Measurements from ENCODE around the gene ADAMTSL1. TPM values are rescaled to one million over a fixed set of nuclear protein-coding genes. Genes with fewer than 3 reads are reported as not detected.

Gene ADAMTSL1
- total and polyA plus RNA-seq, 5 donors from 2014 or later = not detected

GRCh38 chr9:18810581-18810980 is 336.6 kb downstream of the ADAMTSL1 start:
- no peaks in the 10 kb centered on the region for H3K9me3 ChIP-seq (ENCODE audit: control insufficient read depth in 2 of 2, low read length in 2 of 2)
- Mint-ChIP-seq H3K27me3 (peaks cover 4% of the 10 kb centered on the region), H3K4me1 (no peaks in the 10 kb centered on the region), H3K4me3 (no peak overlapping the region), H3K9me3 (peaks cover 0 to 2% (median 0%) of the 10 kb centered on the region in 7 donors), H3K36me3 (no peaks in the 10 kb centered on the region), H3K27ac (no peak overlapping the region)
- no peaks in the 10 kb centered on the region for H3K27me3 ChIP-seq (ENCODE audit: control insufficient read depth, insufficient read depth, low read length)
- no peak overlapping the region for H3K27ac ChIP-seq (ENCODE audit: insufficient read depth, low read length, poor library complexity, severe bottlenecking)
- DNase-seq (no peak), ATAC-seq (ENCODE audit: low read depth in 2 of 2) (no peak)
- H3K4me3 ChIP-seq (ENCODE audit: low read depth, low read length) = no peak overlapping the region
- H3K4me1 ChIP-seq (ENCODE audit: control insufficient read depth, insufficient read depth, low read length, poor library complexity, severe bottlenecking) = no peaks in the 10 kb centered on the region
- no peaks in the 10 kb centered on the region for H3K36me3 ChIP-seq (ENCODE audit: control insufficient read depth, insufficient read depth, low read length)

- Histone ChIP-seq H3K27ac (ENCODE audit: insufficient read depth, low read length, poor library complexity, severe bottlenecking) (no peak overlapping the region), H3K9me3 (ENCODE audit: control insufficient read depth in 2 of 2, low read length in 2 of 2) (no peaks in the 10 kb centered on the region), H3K4me3 (ENCODE audit: low read depth, low read length) (no peak overlapping the region), H3K27me3 (ENCODE audit: control insufficient read depth, insufficient read depth, low read length) (no peaks in the 10 kb centered on the region), H3K4me1 (ENCODE audit: control insufficient read depth, insufficient read depth, low read length, poor library complexity, severe bottlenecking) (no peaks in the 10 kb centered on the region), H3K36me3 (ENCODE audit: control insufficient read depth, insufficient read depth, low read length) (no peaks in the 10 kb centered on the region)
- H3K9me3 Mint-ChIP-seq = peaks cover 0 to 2% (median 0%) of the 10 kb centered on the region in 7 donors
- H3K36me3 Mint-ChIP-seq = no peaks in the 10 kb centered on the region
- H3K4me3 Mint-ChIP-seq = no peak overlapping the region
- no peaks in the 10 kb centered on the region for H3K4me1 Mint-ChIP-seq
- no peak overlapping the region for H3K27ac Mint-ChIP-seq
- DNase-seq = no peak
- peaks cover 4% of the 10 kb centered on the region for H3K27me3 Mint-ChIP-seq
- no peak for ATAC-seq (ENCODE audit: low read depth in 2 of 2)
These were observed 337.2 kb downstream of the ADAMTSL1 start for GRCh38 chr9:18811171-18811570.

- no peak overlapping the region for H3K4me3 ChIP-seq (ENCODE audit: low read depth, low read length)
- Mint-ChIP-seq H3K9me3 (peaks cover 0 to 2% (median 0%) of the 10 kb centered on the region in 7 donors), H3K27me3 (no peaks in the 10 kb centered on the region), H3K36me3 (no peaks in the 10 kb centered on the region), H3K27ac (no peak overlapping the region), H3K4me1 (peaks cover 0 to 1% (median 0%) of the 10 kb centered on the region in 4 donors), H3K4me3 (no peak overlapping the region)
- no peaks in the 10 kb centered on the region for H3K4me1 ChIP-seq (ENCODE audit: control insufficient read depth, insufficient read depth, low read length, poor library complexity, severe bottlenecking)
- H3K27me3 ChIP-seq (ENCODE audit: control insufficient read depth, insufficient read depth, low read length) = no peaks in the 10 kb centered on the region
- H3K27ac ChIP-seq (ENCODE audit: insufficient read depth, low read length, poor library complexity, severe bottlenecking) = no peak overlapping the region
- no peaks in the 10 kb centered on the region for H3K36me3 ChIP-seq (ENCODE audit: control insufficient read depth, insufficient read depth, low read length)
- ATAC-seq (ENCODE audit: low read depth in 2 of 2) = no peak
- no peaks in the 10 kb centered on the region for H3K9me3 ChIP-seq (ENCODE audit: control insufficient read depth in 2 of 2, low read length in 2 of 2)
- no peak for DNase-seq
These were observed 345.5 kb downstream of the ADAMTSL1 start for GRCh38 chr9:18819418-18819817.

- H3K36me3 ChIP-seq (ENCODE audit: control insufficient read depth, insufficient read depth, low read length) = no peaks in the 10 kb centered on the region
- Mint-ChIP-seq H3K4me1 (peaks cover 0 to 3% (median 1%) of the 10 kb centered on the region in 4 donors), H3K27ac (no peak overlapping the region), H3K9me3 (peaks cover 0 to 2% (median 0%) of the 10 kb centered on the region in 7 donors), H3K4me3 (no peak overlapping the region), H3K36me3 (no peaks in the 10 kb centered on the region), H3K27me3 (no peaks in the 10 kb centered on the region)
- ATAC-seq (ENCODE audit: low read depth in 2 of 2) = no peak
- H3K27me3 ChIP-seq (ENCODE audit: control insufficient read depth, insufficient read depth, low read length) = no peaks in the 10 kb centered on the region
- no peak overlapping the region for H3K27ac ChIP-seq (ENCODE audit: insufficient read depth, low read length, poor library complexity, severe bottlenecking)
- no peak overlapping the region for H3K4me3 ChIP-seq (ENCODE audit: low read depth, low read length)
- H3K4me1 ChIP-seq (ENCODE audit: control insufficient read depth, insufficient read depth, low read length, poor library complexity, severe bottlenecking) = no peaks in the 10 kb centered on the region
- no peaks in the 10 kb centered on the region for H3K9me3 ChIP-seq (ENCODE audit: control insufficient read depth in 2 of 2, low read length in 2 of 2)
- no peak for DNase-seq
These were observed 346.7 kb downstream of the ADAMTSL1 start for GRCh38 chr9:18820566-18821095.

GRCh38 chr9:18821788-18822187 is 347.8 kb downstream of the ADAMTSL1 start:
- Histone ChIP-seq H3K27me3 (ENCODE audit: control insufficient read depth, insufficient read depth, low read length) (no peaks in the 10 kb centered on the region), H3K27ac (ENCODE audit: insufficient read depth, low read length, poor library complexity, severe bottlenecking) (no peak overlapping the region), H3K36me3 (ENCODE audit: control insufficient read depth, insufficient read depth, low read length) (no peaks in the 10 kb centered on the region), H3K9me3 (ENCODE audit: control insufficient read depth in 2 of 2, low read length in 2 of 2) (no peaks in the 10 kb centered on the region), H3K4me1 (ENCODE audit: control insufficient read depth, insufficient read depth, low read length, poor library complexity, severe bottlenecking) (no peaks in the 10 kb centered on the region), H3K4me3 (ENCODE audit: low read depth, low read length) (no peak overlapping the region)
- H3K36me3 Mint-ChIP-seq = no peaks in the 10 kb centered on the region
- no peaks in the 10 kb centered on the region for H3K9me3 Mint-ChIP-seq
- no peak overlapping the region for H3K4me3 Mint-ChIP-seq
- DNase-seq = no peak
- no peaks in the 10 kb centered on the region for H3K27me3 Mint-ChIP-seq
- no peak overlapping the region for H3K27ac Mint-ChIP-seq
- H3K4me1 Mint-ChIP-seq = peaks cover 0 to 9% (median 4%) of the 10 kb centered on the region in 4 donors
- no peak for ATAC-seq (ENCODE audit: low read depth in 2 of 2)

GRCh38 chr9:18822850-18823249 is 348.9 kb downstream of the ADAMTSL1 start:
- Mint-ChIP-seq H3K36me3 (no peaks in the 10 kb centered on the region), H3K27ac (no peak overlapping the region), H3K9me3 (no peaks in the 10 kb centered on the region), H3K4me1 (peaks cover 0 to 9% (median 4%) of the 10 kb centered on the region in 4 donors), H3K4me3 (no peak overlapping the region), H3K27me3 (no peaks in the 10 kb centered on the region)
- H3K27ac ChIP-seq (ENCODE audit: insufficient read depth, low read length, poor library complexity, severe bottlenecking) = no peak overlapping the region
- ATAC-seq (ENCODE audit: low read depth in 2 of 2) = no peak
- H3K36me3 ChIP-seq (ENCODE audit: control insufficient read depth, insufficient read depth, low read length) = no peaks in the 10 kb centered on the region
- no peaks in the 10 kb centered on the region for H3K4me1 ChIP-seq (ENCODE audit: control insufficient read depth, insufficient read depth, low read length, poor library complexity, severe bottlenecking)
- no peak overlapping the region for H3K4me3 ChIP-seq (ENCODE audit: low read depth, low read length)
- no peak for DNase-seq
- H3K9me3 ChIP-seq (ENCODE audit: control insufficient read depth in 2 of 2, low read length in 2 of 2) = no peaks in the 10 kb centered on the region
- H3K27me3 ChIP-seq (ENCODE audit: control insufficient read depth, insufficient read depth, low read length) = no peaks in the 10 kb centered on the region

- Histone ChIP-seq H3K27ac (ENCODE audit: insufficient read depth, low read length, poor library complexity, severe bottlenecking) (no peak overlapping the region), H3K4me1 (ENCODE audit: control insufficient read depth, insufficient read depth, low read length, poor library complexity, severe bottlenecking) (no peaks in the 10 kb centered on the region), H3K4me3 (ENCODE audit: low read depth, low read length) (no peak overlapping the region), H3K36me3 (ENCODE audit: control insufficient read depth, insufficient read depth, low read length) (no peaks in the 10 kb centered on the region), H3K27me3 (ENCODE audit: control insufficient read depth, insufficient read depth, low read length) (no peaks in the 10 kb centered on the region), H3K9me3 (ENCODE audit: control insufficient read depth in 2 of 2, low read length in 2 of 2) (no peaks in the 10 kb centered on the region)
- H3K4me3 Mint-ChIP-seq = no peak overlapping the region
- H3K27me3 Mint-ChIP-seq = no peaks in the 10 kb centered on the region
- no peaks in the 10 kb centered on the region for H3K36me3 Mint-ChIP-seq
- H3K4me1 Mint-ChIP-seq = peaks cover 0 to 9% (median 4%) of the 10 kb centered on the region in 4 donors
- H3K9me3 Mint-ChIP-seq = no peaks in the 10 kb centered on the region
- H3K27ac Mint-ChIP-seq = no peak overlapping the region
- DNase-seq (no peak), ATAC-seq (ENCODE audit: low read depth in 2 of 2) (no peak)
These were observed 350.2 kb downstream of the ADAMTSL1 start for GRCh38 chr9:18824095-18824666.

- Histone ChIP-seq H3K9me3 (ENCODE audit: control insufficient read depth in 2 of 2, low read length in 2 of 2) (no peaks in the 10 kb centered on the region), H3K27me3 (ENCODE audit: control insufficient read depth, insufficient read depth, low read length) (no peaks in the 10 kb centered on the region), H3K4me1 (ENCODE audit: control insufficient read depth, insufficient read depth, low read length, poor library complexity, severe bottlenecking) (no peaks in the 10 kb centered on the region), H3K4me3 (ENCODE audit: low read depth, low read length) (no peak overlapping the region), H3K27ac (ENCODE audit: insufficient read depth, low read length, poor library complexity, severe bottlenecking) (no peak overlapping the region), H3K36me3 (ENCODE audit: control insufficient read depth, insufficient read depth, low read length) (no peaks in the 10 kb centered on the region)
- Mint-ChIP-seq H3K4me1 (peaks cover 0 to 9% (median 4%) of the 10 kb centered on the region in 4 donors), H3K36me3 (no peaks in the 10 kb centered on the region), H3K4me3 (no peak overlapping the region), H3K9me3 (peaks cover 0 to 1% (median 0%) of the 10 kb centered on the region in 7 donors), H3K27ac (peak overlapping the region; percentile 5 to 59 (median 23)), H3K27me3 (no peaks in the 10 kb centered on the region)
- no peak for ATAC-seq (ENCODE audit: low read depth in 2 of 2)
- DNase-seq = peak in 1 of 3 donors; percentile 4
These were observed 351.8 kb downstream of the ADAMTSL1 start for GRCh38 chr9:18825656-18826170.
